ENCODE data around the gene SH2D2A. TPM values are rescaled to one million over a fixed set of nuclear protein-coding genes. Genes with fewer than 3 reads are reported as not detected.

The SH2D2A gene
- total and polyA plus RNA-seq, 2 donors (not counting 3 experiments of a cell fraction or from before 2014, with no cell fraction given) = 0.92 to 1.1 TPM

- BruUV-seq (replicated peaks) = no TSS peak
- intact Hi-C loops (cut with micrococcal nuclease) = no loop called here
Observed at GRCh38 chr1:156840186-156840897, 23.7 kb upstream of the SH2D2A start.

More at GRCh38 chr1:156840186-156840897, 23.7 kb upstream of the SH2D2A start:
- dilution Hi-C loops (cut with MboI; ENCODE audit: extremely low pct_ligation_motif_present, low sequenced_read_pairs) = no loop called here
- DNase-seq (ENCODE audit: low read depth, low spot score) (no peak), FAIRE-seq (no peak)
- Histone ChIP-seq H3K36me3 (ENCODE audit: control insufficient read depth in 2 of 2, extremely low read depth in 1 of 2, insufficient read depth in 2 of 2, low read length in 2 of 2) (no peaks in the 10 kb centered on the region), H3K27me3 (ENCODE audit: control insufficient read depth in 2 of 2, insufficient read depth in 2 of 2, low read length in 2 of 2) (peaks cover 29 to 42% of the 10 kb centered on the region in 2 experiments), H3K27ac (ENCODE audit: insufficient read depth, low read depth, low read length) (no peak overlapping the region), H3K9ac (replicated peaks; ENCODE audit: extremely low read depth, insufficient read depth, low read length) (no peak overlapping the region), H3K4me3 (replicated peaks in 1 of 3; ENCODE audit: insufficient read depth in 1 of 3, low read depth in 1 of 3, low read length in 3 of 3) (no peak overlapping the region), H3K79me2 (ENCODE audit: control insufficient read depth, insufficient read depth, low read length) (no peaks in the 10 kb centered on the region), H2AFZ (ENCODE audit: low read depth, low read length) (no peak overlapping the region), H3K9me1 (replicated peaks; ENCODE audit: control insufficient read depth, extremely low read depth, insufficient read depth, low read length) (no peaks in the 10 kb centered on the region), H3K4me2 (ENCODE audit: insufficient read depth, low read length) (no peak overlapping the region), H4K20me1 (replicated peaks; ENCODE audit: control insufficient read depth, extremely low read depth, insufficient read depth, low read length) (no peaks in the 10 kb centered on the region), H3K4me1 (ENCODE audit: control insufficient read depth, extremely low read depth, insufficient read depth, low read length) (peaks cover 28% of the 10 kb centered on the region), H3K9me3 (replicated peaks; ENCODE audit: control insufficient read depth, insufficient read depth, low read length) (no peaks in the 10 kb centered on the region)
- CTCF ChIA-PET = interaction anchor here (1.6 to 4.5 kb wide), 6 partner anchors 8 to 150 kb away, joined by 5 to 42 read pairs (median 9); no protein-coding TSS in a partner anchor
- no peak for TF ChIP-seq CTCF (IDR thresholded peaks at IDR 0.05; ENCODE audit: extremely low read depth in 1 of 2, insufficient read depth in 1 of 2, low read depth in 1 of 2, low read length in 2 of 2)
- no peak for TF ChIP-seq POLR2AphosphoS5 (IDR thresholded peaks at IDR 0.05; ENCODE audit: insufficient read depth, low read depth, low read length)
- TF ChIP-seq MAX (IDR thresholded peaks at IDR 0.05; ENCODE audit: insufficient read depth, insufficient read length) = no peak
- TF ChIP-seq GATA2 (IDR thresholded peaks at IDR 0.05; ENCODE audit: insufficient read depth, insufficient read length, low read depth, low read length) = no peak
- no peak for TF ChIP-seq JUN (IDR thresholded peaks at IDR 0.05; ENCODE audit: borderline replicate concordance, insufficient read depth, insufficient read length, low read depth)
- TF ChIP-seq EZH2 (IDR thresholded peaks at IDR 0.05; ENCODE audit: borderline replicate concordance, low read depth, low read length, severe bottlenecking) = no peak
- no peak for TF ChIP-seq FOS (IDR thresholded peaks at IDR 0.05; ENCODE audit: borderline replicate concordance, insufficient read depth, low read length)
- TF ChIP-seq POLR2A (IDR thresholded peaks at IDR 0.05; ENCODE audit: low read depth, low read length) = no peak
- TF ChIP-seq MYC (IDR thresholded peaks at IDR 0.05; ENCODE audit: low read depth, low read length) = no peak
- POLR2A ChIA-PET = no interaction called here

Data from endothelial cell of umbilical vein (primary cell).